ENCODE results near the gene PSMB8.
A peak's percentile ranks its signal among the peaks of the same experiment; 100 is the strongest.

The PSMB8 gene

DNA sequence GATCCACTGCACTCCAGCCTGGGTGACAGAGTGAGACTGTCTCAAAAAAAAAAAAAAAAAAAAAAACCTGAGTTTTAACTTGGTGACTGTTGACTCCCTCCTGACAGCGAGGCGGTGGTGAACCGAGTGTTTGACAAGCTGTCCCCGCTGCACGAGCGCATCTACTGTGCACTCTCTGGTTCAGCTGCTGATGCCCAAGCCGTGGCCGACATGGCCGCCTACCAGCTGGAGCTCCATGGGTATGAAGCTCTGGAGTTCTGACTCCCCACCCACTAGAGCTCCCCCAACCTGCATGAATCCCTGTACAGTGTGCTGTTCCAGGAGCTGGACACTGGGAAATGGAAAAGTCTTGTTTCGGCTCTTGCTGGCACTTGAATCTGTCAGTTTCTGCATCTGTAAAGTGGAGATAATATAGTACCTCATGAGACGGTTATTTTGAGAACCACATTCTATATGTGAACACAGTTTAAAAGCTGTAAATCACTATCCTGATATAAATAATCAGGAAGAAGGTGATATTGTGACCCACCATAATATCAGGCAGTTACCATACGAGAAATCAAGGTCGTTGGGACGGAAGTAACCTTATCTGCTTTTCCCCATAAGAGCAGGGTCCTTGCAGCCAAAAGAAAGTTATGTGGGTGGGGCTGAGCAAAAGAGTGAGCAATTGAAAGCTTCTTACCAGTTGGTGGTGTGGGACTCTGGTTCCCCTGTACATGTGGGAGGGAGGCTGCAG, 13.5 kb upstream of the PSMB8 start:
- peaks cover 59% of the 10 kb centered on the region for H3K27me3 ChIP-seq (ENCODE audit: control insufficient read depth, insufficient read depth, low read length, poor library complexity, severe bottlenecking)
- 93 to 94% methylated on average over 14 of the region's 14 CpGs for WGBS, 2 experiments
- H3K9me3 ChIP-seq (ENCODE audit: control insufficient read depth, low read length): no peaks in the 10 kb centered on the region
- no peak overlapping the region for H3K4me3 ChIP-seq (ENCODE audit: insufficient read depth, low read depth, low read length)
- no peaks in the 10 kb centered on the region for H3K36me3 ChIP-seq (ENCODE audit: control insufficient read depth, insufficient read depth, low read length)
- H3K27ac ChIP-seq (ENCODE audit: insufficient read depth, low read depth, low read length, poor library complexity, severe bottlenecking): no peak overlapping the region
- peaks cover 14% of the 10 kb centered on the region for H3K4me1 ChIP-seq (ENCODE audit: control insufficient read depth, insufficient read depth, low read length)

DNA sequence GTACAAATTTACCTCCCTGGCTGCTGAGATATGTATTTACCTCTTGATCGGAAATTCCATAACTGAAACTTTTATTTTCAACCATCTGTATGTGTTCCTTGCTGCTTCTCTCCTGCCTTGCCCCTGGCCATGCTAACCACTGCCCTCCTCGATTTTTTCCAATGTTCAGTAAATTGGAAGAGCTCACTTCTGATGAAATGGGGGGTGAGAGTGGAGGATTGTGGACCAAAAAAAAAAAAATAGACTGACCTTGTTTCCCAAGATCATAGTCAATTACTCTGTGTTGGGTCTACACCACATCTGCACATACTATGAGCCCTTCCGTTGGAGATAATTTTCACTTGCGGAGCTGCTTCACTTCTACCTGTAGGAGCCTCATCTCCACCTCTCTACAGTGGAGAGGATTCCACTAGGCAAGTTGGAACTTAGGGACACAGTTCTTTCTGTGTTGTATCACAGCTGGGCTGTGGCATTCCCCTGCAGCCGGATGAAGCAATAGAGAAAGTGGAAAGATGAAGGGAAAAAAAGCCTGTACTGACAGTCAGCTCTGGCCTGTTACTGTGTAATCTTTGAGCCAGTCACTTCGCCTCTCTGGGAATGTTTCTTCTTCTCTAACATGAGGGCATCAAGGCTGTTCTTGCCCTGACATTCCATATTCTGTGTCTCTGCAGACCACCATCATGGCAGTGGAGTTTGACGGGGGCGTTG, 11.8 kb upstream of the PSMB8 start:
- H3K27ac ChIP-seq (ENCODE audit: insufficient read depth, low read depth, low read length, poor library complexity, severe bottlenecking): no peak overlapping the region
- H3K4me1 ChIP-seq (ENCODE audit: control insufficient read depth, insufficient read depth, low read length): peaks cover 10% of the 10 kb centered on the region
- no peaks in the 10 kb centered on the region for H3K9me3 ChIP-seq (ENCODE audit: control insufficient read depth, low read length)
- peaks cover 76% of the 10 kb centered on the region for H3K27me3 ChIP-seq (ENCODE audit: control insufficient read depth, insufficient read depth, low read length, poor library complexity, severe bottlenecking)
- WGBS, 2 experiments: 92 to 95% methylated on average over 8 of the region's 8 CpGs
- no peak overlapping the region for H3K4me3 ChIP-seq (ENCODE audit: insufficient read depth, low read depth, low read length)
- H3K36me3 ChIP-seq (ENCODE audit: control insufficient read depth, insufficient read depth, low read length): no peaks in the 10 kb centered on the region

GRCh38 chr6:32854376-32855178, 10.7 kb upstream of the PSMB8 start:
- Histone ChIP-seq H3K27ac (ENCODE audit: insufficient read depth, low read depth, low read length, poor library complexity, severe bottlenecking) (no peak overlapping the region), H3K27me3 (ENCODE audit: control insufficient read depth, insufficient read depth, low read length, poor library complexity, severe bottlenecking) (peaks cover 85% of the 10 kb centered on the region), H3K9me3 (ENCODE audit: control insufficient read depth, low read length) (no peaks in the 10 kb centered on the region), H3K4me3 (ENCODE audit: insufficient read depth, low read depth, low read length) (peak overlapping the region; percentile 60), H3K36me3 (ENCODE audit: control insufficient read depth, insufficient read depth, low read length) (no peaks in the 10 kb centered on the region), H3K4me1 (ENCODE audit: control insufficient read depth, insufficient read depth, low read length) (peaks cover 10% of the 10 kb centered on the region)
- WGBS, 2 experiments: 36 to 37% methylated on average over 24 of the region's 24 CpGs

GRCh38 chr6:32853541-32854375, 9.9 kb upstream of the PSMB8 start, which contains the start of the genes PSMB9 and TAP1:
PSMB9 (plus strand) TSS chr6:32854192; CDS start chr6:32854230, 38 bp downstream.
TAP1 (minus strand) TSS chr6:32853704; CDS start chr6:32853636, 68 bp downstream.
- Histone ChIP-seq H3K27ac (ENCODE audit: insufficient read depth, low read depth, low read length, poor library complexity, severe bottlenecking) (no peak within 1 kb of the TSS), H3K27me3 (ENCODE audit: control insufficient read depth, insufficient read depth, low read length, poor library complexity, severe bottlenecking) (peaks cover 87% of the 10 kb centered on the region), H3K9me3 (ENCODE audit: control insufficient read depth, low read length) (no peaks in the 10 kb centered on the region), H3K36me3 (ENCODE audit: control insufficient read depth, insufficient read depth, low read length) (no peaks in the 10 kb centered on the region), H3K4me1 (ENCODE audit: control insufficient read depth, insufficient read depth, low read length) (peaks cover 10% of the 10 kb centered on the region), H3K4me3 (ENCODE audit: insufficient read depth, low read depth, low read length) (peak within 1 kb of the TSS; percentile 60)
- WGBS, 2 experiments: 0 to 1% methylated on average over 68 of the region's 68 CpGs

- Histone ChIP-seq H3K27me3 (ENCODE audit: control insufficient read depth, insufficient read depth, low read length, poor library complexity, severe bottlenecking) (peaks cover 87% of the 10 kb centered on the region), H3K4me1 (ENCODE audit: control insufficient read depth, insufficient read depth, low read length) (peaks cover 10% of the 10 kb centered on the region), H3K4me3 (ENCODE audit: insufficient read depth, low read depth, low read length) (peak overlapping the region; percentile 60), H3K36me3 (ENCODE audit: control insufficient read depth, insufficient read depth, low read length) (no peaks in the 10 kb centered on the region), H3K27ac (ENCODE audit: insufficient read depth, low read depth, low read length, poor library complexity, severe bottlenecking) (no peak overlapping the region), H3K9me3 (ENCODE audit: control insufficient read depth, low read length) (no peaks in the 10 kb centered on the region)
- 4% methylated on average over 41 of the region's 41 CpGs for WGBS, 2 experiments
Observed at GRCh38 chr6:32852844-32853540, 9.1 kb upstream of the PSMB8 start.

DNA sequence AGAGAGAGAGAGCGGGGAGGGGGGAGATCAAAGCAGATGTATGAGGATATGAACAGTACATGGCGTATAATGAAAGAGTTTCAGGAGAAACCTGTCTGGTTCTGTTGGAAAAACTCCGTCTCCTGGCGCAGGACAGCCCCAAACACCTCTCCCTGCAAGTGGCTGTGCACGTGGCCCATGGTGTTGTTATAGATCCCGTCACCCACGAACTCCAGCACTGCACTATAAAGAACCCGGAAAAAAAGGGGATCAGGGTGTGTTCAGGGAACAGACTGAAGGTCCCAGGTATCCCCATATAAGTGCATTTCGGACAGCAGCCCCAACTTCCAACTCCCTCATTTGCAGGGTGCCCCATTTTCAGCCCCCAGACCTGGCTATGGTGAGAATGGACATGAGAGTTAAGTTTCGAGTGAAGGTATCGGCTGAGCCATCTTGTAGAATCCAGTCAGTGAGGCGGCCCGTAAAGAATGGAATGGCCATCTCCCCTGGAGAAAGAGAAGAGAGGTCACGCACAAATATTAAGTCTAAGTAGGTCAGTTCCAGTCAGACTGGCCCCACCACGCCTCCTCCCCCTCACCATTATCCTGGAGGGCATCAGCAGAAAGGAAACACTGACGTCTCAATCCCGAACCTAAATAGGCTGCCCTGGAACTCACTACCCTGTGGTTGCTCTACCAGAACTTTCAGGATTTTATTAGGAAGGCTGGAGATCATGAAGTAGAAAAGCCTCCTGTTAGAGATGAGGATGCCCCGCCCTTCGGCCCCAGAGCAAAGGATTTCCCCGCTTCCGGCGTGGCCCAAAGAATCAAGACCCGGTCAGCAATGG, 8.4 kb upstream of the PSMB8 start:
- peaks cover 80% of the 10 kb centered on the region for H3K27me3 ChIP-seq (ENCODE audit: control insufficient read depth, insufficient read depth, low read length, poor library complexity, severe bottlenecking)
- H3K27ac ChIP-seq (ENCODE audit: insufficient read depth, low read depth, low read length, poor library complexity, severe bottlenecking): no peak overlapping the region
- peak overlapping the region; percentile 60 for H3K4me3 ChIP-seq (ENCODE audit: insufficient read depth, low read depth, low read length)
- H3K9me3 ChIP-seq (ENCODE audit: control insufficient read depth, low read length): no peaks in the 10 kb centered on the region
- H3K4me1 ChIP-seq (ENCODE audit: control insufficient read depth, insufficient read depth, low read length): peaks cover 10% of the 10 kb centered on the region
- no peaks in the 10 kb centered on the region for H3K36me3 ChIP-seq (ENCODE audit: control insufficient read depth, insufficient read depth, low read length)
- WGBS, 2 experiments: 67% methylated on average over 22 to 23 of the region's 23 CpGs

- Histone ChIP-seq H3K27ac (ENCODE audit: insufficient read depth, low read depth, low read length, poor library complexity, severe bottlenecking) (no peak overlapping the region), H3K36me3 (ENCODE audit: control insufficient read depth, insufficient read depth, low read length) (no peaks in the 10 kb centered on the region), H3K4me1 (ENCODE audit: control insufficient read depth, insufficient read depth, low read length) (peaks cover 10% of the 10 kb centered on the region), H3K9me3 (ENCODE audit: control insufficient read depth, low read length) (no peaks in the 10 kb centered on the region), H3K27me3 (ENCODE audit: control insufficient read depth, insufficient read depth, low read length, poor library complexity, severe bottlenecking) (peaks cover 71% of the 10 kb centered on the region), H3K4me3 (ENCODE audit: insufficient read depth, low read depth, low read length) (no peak overlapping the region)
- WGBS, 2 experiments: 86 to 94% methylated on average over 4 of the region's 4 CpGs
Observed at GRCh38 chr6:32851025-32851424, 7.2 kb upstream of the PSMB8 start.

GRCh38 chr6:32849126-32849525, 5.3 kb upstream of the PSMB8 start:
- Histone ChIP-seq H3K4me3 (ENCODE audit: insufficient read depth, low read depth, low read length) (no peak overlapping the region), H3K27me3 (ENCODE audit: control insufficient read depth, insufficient read depth, low read length, poor library complexity, severe bottlenecking) (peaks cover 67% of the 10 kb centered on the region), H3K27ac (ENCODE audit: insufficient read depth, low read depth, low read length, poor library complexity, severe bottlenecking) (no peak overlapping the region), H3K4me1 (ENCODE audit: control insufficient read depth, insufficient read depth, low read length) (peaks cover 10% of the 10 kb centered on the region), H3K9me3 (ENCODE audit: control insufficient read depth, low read length) (no peaks in the 10 kb centered on the region), H3K36me3 (ENCODE audit: control insufficient read depth, insufficient read depth, low read length) (no peaks in the 10 kb centered on the region)
- 82 to 90% methylated on average over 6 of the region's 6 CpGs for WGBS, 2 experiments
